A549 (cell line): ENCODE measurements around the gene ABHD3.

ENCODE experiments used
- BHLHE40 ChIP-seq: IDR thresholded peaks from 2 replicates; pipeline ENCODE4 v1.6.1; 2012; ENCODE audit warnings: low read depth, low read length, inconsistent platforms
- CTCF ChIP-seq: fragments of >200 bp; sonication (Bioruptor Twin); formaldehyde crosslinking; IDR thresholded peaks from 3 replicates; pipeline ENCODE4 v1.5.1; 2016
- ESRRA ChIP-seq: fragments of 150-350 bp; IDR thresholded peaks from 2 replicates; pipeline ENCODE4 v1.6.1; 2014; ENCODE audit warnings: mild to moderate bottlenecking, low read length, borderline replicate concordance
- MAX ChIP-seq: IDR thresholded peaks from 2 replicates; pipeline ENCODE4 v1.6.1; 2012
- PBX3 ChIP-seq: IDR thresholded peaks from 2 replicates; pipeline ENCODE4 v1.6.1; 2012
- POLR2A ChIP-seq: IDR thresholded peaks from 2 replicates; pipeline ENCODE4 v1.6.1; 2012; ENCODE audit warnings: mild to moderate bottlenecking, low read length
- RARB ChIP-seq: fragments of 250-450 bp; sonication (Bioruptor Pico); IDR thresholded peaks from 2 replicates; pipeline ENCODE4 v1.8.0; 2021; ENCODE audit warnings: mild to moderate bottlenecking, moderate library complexity

- TF ChIP-seq POLR2A (no peak), CTCF (no peak), PBX3 (no peak), ESRRA (no peak), MAX (no peak), RARB (CRISPR knock-in tag) (no peak), BHLHE40 (no peak)
Observed at GRCh38 chr18:21678859-21679258, 25.7 kb downstream of the ABHD3 start.
